H1 (cell line): ENCODE data around the gene GAB3. TPM values are rescaled to one million over a fixed set of nuclear protein-coding genes. Genes with fewer than 3 reads are reported as not detected.

Experiments
- CTCF ChIA-PET: fragments of 300-600 bp; sonication (Branson Sonifier 250); formaldehyde crosslinking; loops from one replicate; lab custom pipeline; 2021; ENCODE audit not compliant: partially characterized antibody; lab: Charles Lee
- POLR2A ChIA-PET: fragments of 300-600 bp; sonication (Branson Sonifier 250); formaldehyde crosslinking; loops from one replicate; lab custom pipeline; 2021; ENCODE audit warnings: inconsistent platforms; ENCODE audit not compliant: partially characterized antibody; lab: Charles Lee
- DNase-seq, 2 experiments: peaks; one replicate each; pipeline versions ENCODE4 v3.0.0 to v3.0.0-alpha.2; 2010 to 2022; ENCODE audit warnings: low spot score in 2 of 2, low read depth in 1 of 2, mixed read lengths in 1 of 2
- FAIRE-seq: peaks from 2 replicates; lab custom pipeline; 2011; peaks lifted over from hg19 to GRCh38; lab: Jason Lieb, UNC
- H2AFZ ChIP-seq: 2 replicates; pipeline ENCODE4 v1.8.1; 2012; ENCODE audit warnings: low read length, inconsistent platforms
- H2AK5ac ChIP-seq: 2 replicates; pipeline ENCODE4 v1.6.1; 2013; ENCODE audit warnings: low read depth, low read length
- H2BK120ac ChIP-seq: replicated peaks from 2 replicates; pipeline ENCODE3; 2013; ENCODE audit warnings: low read depth, low read length, inconsistent platforms
- H2BK12ac ChIP-seq: 2 replicates; pipeline ENCODE4 v1.6.1; 2013; ENCODE audit warnings: low read depth, low read length
- H2BK15ac ChIP-seq: 2 replicates; pipeline ENCODE4 v1.6.1; 2013; ENCODE audit warnings: low read length
- H2BK20ac ChIP-seq: 2 replicates; pipeline ENCODE4 v1.6.1; 2013; ENCODE audit warnings: low read length
- H2BK5ac ChIP-seq: 2 replicates; pipeline ENCODE4 v1.6.1; 2013; ENCODE audit warnings: low read depth, low read length
- H3K14ac ChIP-seq: 2 replicates; pipeline ENCODE4 v1.6.1; 2013; ENCODE audit warnings: inconsistent platforms; ENCODE audit not compliant: insufficient read length
- H3K18ac ChIP-seq: 2 replicates; pipeline ENCODE4 v1.6.1; 2013; ENCODE audit warnings: low read length; ENCODE audit errors: extremely low read depth
- H3K23ac ChIP-seq: 2 replicates; pipeline ENCODE4 v1.6.1; 2013; ENCODE audit warnings: inconsistent platforms; ENCODE audit not compliant: insufficient read length
- H3K23me2 ChIP-seq: 2 replicates; pipeline ENCODE4 v1.6.1; 2013; ENCODE audit warnings: low read depth, low read length
- H3K27ac ChIP-seq: 2 replicates; pipeline ENCODE4 v1.6.1; 2011; ENCODE audit warnings: low read depth, low read length, inconsistent platforms
- H3K27me3 ChIP-seq, 4 experiments: replicated peaks in 1 of 4; 1 replicate in 1 of 4; 2 replicates in 3 of 4; pipeline versions ENCODE4 v1.6.1 to v1.8.1; 2011 to 2013; ENCODE audit warnings: low read length in 3 of 4, mild to moderate bottlenecking in 3 of 4, inconsistent platforms in 2 of 4, mixed read lengths in 2 of 4, moderate library complexity in 1 of 4; ENCODE audit not compliant: control insufficient read depth in 3 of 4, insufficient read depth in 3 of 4; ENCODE audit errors: extremely low read depth in 1 of 4
- H3K36me3 ChIP-seq, 4 experiments: 2 replicates each; pipeline versions ENCODE4 v1.6.1 to v1.8.1; 2011 to 2013; ENCODE audit warnings: mild to moderate bottlenecking in 4 of 4, low read length in 3 of 4, moderate library complexity in 2 of 4, control low read depth in 1 of 4, inconsistent platforms in 1 of 4; ENCODE audit not compliant: insufficient read depth in 4 of 4, control insufficient read depth in 2 of 4
- H3K4ac ChIP-seq: replicated peaks from 2 replicates; pipeline ENCODE3; 2013; ENCODE audit warnings: low read length, low read depth, mixed read lengths, inconsistent platforms; ENCODE audit not compliant: insufficient read length
- H3K4me1 ChIP-seq, 4 experiments: replicated peaks in 1 of 4; 1 replicate in 1 of 4; 2 replicates in 3 of 4; pipeline versions ENCODE4 v1.6.1 to v1.8.1; 2011 to 2013; ENCODE audit warnings: low read length in 3 of 4, inconsistent platforms in 2 of 4, mixed read lengths in 1 of 4; ENCODE audit not compliant: insufficient read depth in 4 of 4, control insufficient read depth in 3 of 4
- H3K4me2 ChIP-seq, 2 experiments: 2 replicates each; pipeline versions ENCODE4 v1.6.1 to v1.8.1; 2011 to 2013; ENCODE audit warnings: low read depth in 2 of 2, low read length in 2 of 2, control low read depth in 1 of 2, inconsistent platforms in 1 of 2, mild to moderate bottlenecking in 1 of 2; ENCODE audit not compliant: insufficient read depth in 1 of 2
- H3K4me3 ChIP-seq, 4 experiments: fragments of 200-600, 300-600 bp in 1 of 4; sonication (generic), shearing (Covaris generic), sonication (Bioruptor Twin) in 1 of 4; 2 replicates each; pipeline versions ENCODE4 v1.5.1 to v1.8.1; 2011 to 2016; ENCODE audit warnings: low read length in 4 of 4, low read depth in 3 of 4, control low read depth in 2 of 4, inconsistent platforms in 2 of 4, mild to moderate bottlenecking in 2 of 4, mixed read lengths in 1 of 4, moderate library complexity in 1 of 4; ENCODE audit not compliant: insufficient read depth in 2 of 4; ENCODE audit errors: extremely low read depth in 1 of 4
- H3K56ac ChIP-seq: replicated peaks from 2 replicates; pipeline ENCODE3; 2013; ENCODE audit warnings: low read depth, mild to moderate bottlenecking, mixed read lengths, low read length, inconsistent platforms; ENCODE audit not compliant: insufficient read length
- H3K79me1 ChIP-seq: 2 replicates; pipeline ENCODE4 v1.6.1; 2013; ENCODE audit warnings: low read depth, low read length, control low read depth
- H3K79me2 ChIP-seq, 2 experiments: 2 replicates each; pipeline versions ENCODE4 v1.6.1 to v1.8.1; 2012 to 2013; ENCODE audit warnings: low read length in 2 of 2, mild to moderate bottlenecking in 2 of 2, inconsistent platforms in 1 of 2; ENCODE audit not compliant: insufficient read depth in 2 of 2, control insufficient read depth in 1 of 2
- H3K9ac ChIP-seq, 4 experiments: replicated peaks in 1 of 4; 1 replicate in 1 of 4; 2 replicates in 3 of 4; pipeline versions ENCODE4 v1.6.1 to v1.8.1; 2011 to 2013; ENCODE audit warnings: low read depth in 3 of 4, low read length in 3 of 4, control low read depth in 2 of 4, mild to moderate bottlenecking in 2 of 4, moderate library complexity in 2 of 4, inconsistent platforms in 1 of 4; ENCODE audit errors: extremely low read depth in 1 of 4
- H3K9me3 ChIP-seq, 2 experiments: 2 replicates each; pipeline versions ENCODE4 v1.6.1 to v1.8.1; 2012 to 2013; ENCODE audit warnings: mild to moderate bottlenecking in 2 of 2, moderate library complexity in 2 of 2, control low read depth in 1 of 2, inconsistent platforms in 1 of 2, low read depth in 1 of 2, low read length in 1 of 2, mixed read lengths in 1 of 2; ENCODE audit not compliant: insufficient read depth in 2 of 2
- H4K20me1 ChIP-seq, 2 experiments: replicated peaks in 1 of 2; 2 replicates each; pipeline versions ENCODE3 to v1.8.1; 2011 to 2013; ENCODE audit warnings: inconsistent platforms in 2 of 2, low read length in 2 of 2, mild to moderate bottlenecking in 1 of 2; ENCODE audit not compliant: insufficient read depth in 2 of 2, control insufficient read depth in 1 of 2
- H4K5ac ChIP-seq: 2 replicates; pipeline ENCODE4 v1.6.1; 2013; ENCODE audit warnings: low read length, low read depth, mixed read lengths, inconsistent platforms; ENCODE audit not compliant: insufficient read length
- H4K8ac ChIP-seq: 2 replicates; pipeline ENCODE4 v1.8.0; 2013; ENCODE audit warnings: mild to moderate bottlenecking, moderate library complexity, low read length, inconsistent platforms; ENCODE audit not compliant: insufficient read depth; ENCODE audit errors: extremely low read depth
- H4K91ac ChIP-seq: replicated peaks from 2 replicates; pipeline ENCODE3; 2013; ENCODE audit warnings: low read length, mixed read lengths, inconsistent platforms; ENCODE audit not compliant: insufficient read length
- CHD1 ChIP-seq: IDR thresholded peaks from 2 replicates; pipeline ENCODE4 v1.6.1; 2012; ENCODE audit warnings: low read depth, low read length, improper control_type of control experiment
- SUZ12 ChIP-seq: fragments of 200-600 bp; sonication (generic); IDR thresholded peaks from 2 replicates; pipeline ENCODE4 v1.6.1; 2012; ENCODE audit warnings: mild to moderate bottlenecking, inconsistent platforms, low read length, moderate library complexity, mixed read lengths
- ZNF274 ChIP-seq: IDR thresholded peaks from 2 replicates; pipeline ENCODE4 v1.7.0; 2012; ENCODE audit warnings: low read length, borderline replicate concordance; ENCODE audit errors: extremely low read depth
- WGBS, 2 experiments: shearing (Covaris generic) in 1 of 2; methylation state at CpG; one replicate each; pipeline versions ENCODE4 v1.1.6 to v1.1.7; 2013 to 2015; ENCODE audit warnings: low lambda C conversion rate in 2 of 2, mixed read lengths in 2 of 2, inconsistent platforms in 1 of 2, low coverage in 1 of 2, missing lambda C conversion rate in 1 of 2; ENCODE audit not compliant: insufficient replicate concordance in 2 of 2, insufficient coverage in 1 of 2, insufficient read length in 1 of 2; ENCODE audit errors: extremely low coverage in 1 of 2, missing lambda C conversion rate in 1 of 2; 5-methylcytosine and 5-hydroxymethylcytosine counted together
- polyA plus RNA-seq, 7 experiments: library from polyadenylated mRNA; depleted of rRNA in 3 of 7; stranded (reverse) in 5 of 7; unstranded in 2 of 7; fragments of >200 nt in 5 of 7; fragments of 200-250 nt in 2 of 7; gene quantifications; 1 replicate in 5 of 7; 2 replicates in 1 of 7; 4 replicates in 1 of 7; pipeline versions ENCODE4 v1.2.1 to v1.2.3, GENCODE V29; 2011 to 2013; ENCODE audit warnings: missing spikeins in 2 of 7, mixed read lengths in 2 of 7
- total RNA-seq: library from RNA; stranded (reverse); fragmentation: NEBNext Ultra II Directional; extraction: Animal tissue kit (Norgen Biotek cat#: 25700); gene quantifications from 2 replicates; pipeline ENCODE4 v1.2.1, GENCODE V29; 2021

The GAB3 gene
- total and polyA plus RNA-seq, 2 of the 8 experiments (the other 6 are each of a cell fraction or from before 2014, with no cell fraction given) = 0.48 to 1.2 TPM

GRCh38 chrX:154650221-154650510 is 100.7 kb downstream of the GAB3 start:
- H3K9ac ChIP-seq = no peak overlapping the region
- H4K20me1 ChIP-seq = no peaks in the 10 kb centered on the region
- no peak overlapping the region for H2AK5ac ChIP-seq
- CTCF ChIA-PET = no interaction called here
- no peak overlapping the region for H3K23ac ChIP-seq
- no peak overlapping the region for H2BK15ac ChIP-seq
- H2BK120ac ChIP-seq = no peak overlapping the region
- DNase-seq = no peak
- H4K5ac ChIP-seq = no peak overlapping the region
- no peak overlapping the region for H2BK12ac ChIP-seq
- H3K4me3 ChIP-seq = no peak overlapping the region
- no peak overlapping the region for H3K14ac ChIP-seq
- H3K23me2 ChIP-seq = no peaks in the 10 kb centered on the region
- no peaks in the 10 kb centered on the region for H3K36me3 ChIP-seq
- TF ChIP-seq SUZ12 (no peak), ZNF274 (no peak), CHD1 (no peak)
- no peak overlapping the region for H3K4me2 ChIP-seq
- POLR2A ChIA-PET = no interaction called here
- no peak for FAIRE-seq
- H2BK20ac ChIP-seq = no peak overlapping the region
- H3K79me1 ChIP-seq = no peaks in the 10 kb centered on the region
- H3K56ac ChIP-seq = no peak overlapping the region
- H3K18ac ChIP-seq = no peak overlapping the region
- 79% methylated on average over 4 of the region's 13 CpGs; no CpG with 5 or more reads in 1 of the 2 experiments for WGBS, 2 experiments
- no peak overlapping the region for H2AFZ ChIP-seq
- no peak overlapping the region for H2BK5ac ChIP-seq
- no peaks in the 10 kb centered on the region for H3K27me3 ChIP-seq
- no peak overlapping the region for H4K8ac ChIP-seq
- H3K27ac ChIP-seq = no peak overlapping the region
- no peak overlapping the region for H3K4ac ChIP-seq
- H4K91ac ChIP-seq = no peak overlapping the region
- peaks cover 0 to 4% (median 0%) of the 10 kb centered on the region in 4 experiments; a peak in 1 of 7 replicates for H3K4me1 ChIP-seq
- no peaks in the 10 kb centered on the region for H3K9me3 ChIP-seq
- no peaks in the 10 kb centered on the region for H3K79me2 ChIP-seq
